Omental fat pad (tissue), 4 donors: ENCODE measurements around the gene UBR1. TPM values are rescaled to one million over a fixed set of nuclear protein-coding genes. Genes with fewer than 3 reads are reported as not detected.

Experiments
- ATAC-seq: fragments of 150-250 bp; one replicate; pipeline ENCODE4 v1.9.1; 2016; ENCODE audit warnings: mild to moderate bottlenecking, moderate library complexity; ENCODE audit not compliant: low FRiP score
- DNase-seq: peaks from one replicate; pipeline ENCODE4 v3.0.0-alpha.2; 2019; ENCODE audit warnings: low spot score
- total RNA-seq, 4 donors: library from RNA; depleted of rRNA; stranded (reverse); fragments of >200 nt; gene quantifications; one replicate each; pipeline ENCODE4 v1.1.0, GENCODE V29; 2016
- TF ChIP-seq, protein P1 (sequence below), 3 donors: fragments of 450-650 bp; IDR thresholded peaks; one replicate each; pipeline ENCODE4 v1.5.1; 2016 to 2017; ENCODE audit warnings: antibody characterized with exemption in 3 of 3, mild to moderate bottlenecking in 3 of 3, moderate library complexity in 2 of 3

Gene UBR1
- total RNA-seq, 4 donors from 2014 or later = 37.3 to 45.7 (median 43.5) TPM

DNA sequence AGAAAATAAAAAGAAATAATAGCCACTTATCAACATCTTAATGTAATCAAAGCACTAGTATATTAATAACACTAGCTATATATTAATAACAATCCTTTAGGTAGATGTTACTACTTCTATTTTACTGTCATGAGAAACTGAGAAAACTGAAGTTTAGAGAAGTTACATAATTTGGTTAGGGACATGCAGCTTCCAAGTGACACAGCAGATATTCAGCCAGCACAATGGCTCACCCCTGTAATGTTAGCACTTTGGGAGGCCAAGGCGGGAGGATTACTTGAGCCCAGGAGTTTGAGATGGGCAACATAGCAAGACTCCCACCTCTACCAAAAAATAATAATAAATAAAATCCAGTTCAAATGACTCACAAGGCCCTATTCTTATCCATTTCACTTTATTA, 1.9 kb upstream of the UBR1 start:
- DNase-seq = no peak
- no peak for ATAC-seq
- TF ChIP-seq, protein P1, sequence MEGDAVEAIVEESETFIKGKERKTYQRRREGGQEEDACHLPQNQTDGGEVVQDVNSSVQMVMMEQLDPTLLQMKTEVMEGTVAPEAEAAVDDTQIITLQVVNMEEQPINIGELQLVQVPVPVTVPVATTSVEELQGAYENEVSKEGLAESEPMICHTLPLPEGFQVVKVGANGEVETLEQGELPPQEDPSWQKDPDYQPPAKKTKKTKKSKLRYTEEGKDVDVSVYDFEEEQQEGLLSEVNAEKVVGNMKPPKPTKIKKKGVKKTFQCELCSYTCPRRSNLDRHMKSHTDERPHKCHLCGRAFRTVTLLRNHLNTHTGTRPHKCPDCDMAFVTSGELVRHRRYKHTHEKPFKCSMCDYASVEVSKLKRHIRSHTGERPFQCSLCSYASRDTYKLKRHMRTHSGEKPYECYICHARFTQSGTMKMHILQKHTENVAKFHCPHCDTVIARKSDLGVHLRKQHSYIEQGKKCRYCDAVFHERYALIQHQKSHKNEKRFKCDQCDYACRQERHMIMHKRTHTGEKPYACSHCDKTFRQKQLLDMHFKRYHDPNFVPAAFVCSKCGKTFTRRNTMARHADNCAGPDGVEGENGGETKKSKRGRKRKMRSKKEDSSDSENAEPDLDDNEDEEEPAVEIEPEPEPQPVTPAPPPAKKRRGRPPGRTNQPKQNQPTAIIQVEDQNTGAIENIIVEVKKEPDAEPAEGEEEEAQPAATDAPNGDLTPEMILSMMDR (IDR thresholded peaks at IDR 0.05) = no peak

DNA sequence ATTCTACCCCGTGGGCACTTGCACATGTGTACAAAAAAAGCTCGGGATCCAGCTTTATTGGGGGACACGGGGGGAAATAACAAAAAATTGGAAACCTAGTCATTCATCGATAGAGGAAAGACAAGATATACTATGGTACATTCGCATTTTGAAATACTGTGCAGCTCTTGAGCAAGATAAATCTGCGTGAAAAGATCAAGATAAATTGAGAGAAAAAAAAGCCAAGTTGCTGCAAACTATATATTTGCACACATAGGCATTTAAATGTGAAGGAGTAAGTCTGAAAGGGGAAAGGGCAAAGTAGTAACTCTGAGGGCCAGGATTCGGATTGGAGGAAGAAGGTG, 620 bp upstream of the UBR1 start:
- ATAC-seq = no peak
- DNase-seq = no peak
- TF ChIP-seq, protein P1 (IDR thresholded peaks at IDR 0.05) = no peak

DNA sequence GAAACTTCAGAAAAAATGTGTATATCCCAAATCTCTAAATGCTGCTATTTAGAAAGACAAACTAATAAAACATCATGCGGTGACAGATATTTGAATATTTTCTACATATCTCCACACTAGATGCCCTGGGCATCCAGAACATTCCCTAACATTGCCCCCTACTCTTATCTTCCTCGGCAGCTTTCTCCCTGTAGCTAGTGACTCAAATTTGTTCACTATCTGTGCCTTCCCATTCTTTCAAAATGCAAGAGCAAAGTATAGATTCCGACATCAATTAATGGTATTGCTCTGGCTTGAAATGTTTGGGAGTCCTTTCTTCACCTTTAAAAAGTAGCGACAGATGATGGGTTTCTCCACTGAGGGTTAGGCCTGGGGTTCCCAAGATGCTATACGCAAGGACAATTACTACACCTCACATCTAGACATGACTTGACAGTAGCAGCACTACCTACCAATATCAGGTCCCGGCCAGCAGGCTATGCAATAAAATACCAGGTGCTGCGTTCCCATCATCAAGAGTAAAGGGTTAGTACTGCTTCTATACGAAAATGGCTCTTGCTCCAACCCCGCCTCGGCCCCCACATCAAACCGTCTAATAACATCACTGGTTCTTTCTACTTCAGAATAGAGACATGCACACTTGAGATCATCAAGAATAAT, 631 bp downstream of the UBR1 start:
- TF ChIP-seq, protein P1 (IDR thresholded peaks at IDR 0.05) = no peak
- DNase-seq (peak; percentile 27), ATAC-seq (peak; percentile 28)

DNA sequence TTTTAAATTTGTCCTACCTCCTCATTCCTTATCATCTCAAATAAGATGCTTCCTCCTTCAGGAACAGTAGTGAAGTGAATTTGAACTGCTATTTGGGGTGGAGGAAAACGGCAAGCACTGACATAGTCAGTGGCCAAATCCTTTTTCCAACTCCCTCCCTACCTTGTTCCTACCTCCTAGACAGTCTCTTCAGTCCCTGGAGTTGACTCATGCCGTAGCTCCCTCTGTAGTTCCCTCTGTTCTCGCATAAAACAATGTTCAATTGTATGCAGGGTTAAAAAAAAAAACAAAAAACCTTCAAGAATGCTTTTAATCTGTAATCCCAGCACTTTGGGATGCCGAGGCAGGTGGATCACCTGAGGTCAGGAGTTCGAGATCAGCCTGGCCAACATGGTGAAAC, 1.4 kb downstream of the UBR1 start:
- TF ChIP-seq, protein P1 (IDR thresholded peaks at IDR 0.05) = no peak
- ATAC-seq (no peak), DNase-seq (no peak)

DNA sequence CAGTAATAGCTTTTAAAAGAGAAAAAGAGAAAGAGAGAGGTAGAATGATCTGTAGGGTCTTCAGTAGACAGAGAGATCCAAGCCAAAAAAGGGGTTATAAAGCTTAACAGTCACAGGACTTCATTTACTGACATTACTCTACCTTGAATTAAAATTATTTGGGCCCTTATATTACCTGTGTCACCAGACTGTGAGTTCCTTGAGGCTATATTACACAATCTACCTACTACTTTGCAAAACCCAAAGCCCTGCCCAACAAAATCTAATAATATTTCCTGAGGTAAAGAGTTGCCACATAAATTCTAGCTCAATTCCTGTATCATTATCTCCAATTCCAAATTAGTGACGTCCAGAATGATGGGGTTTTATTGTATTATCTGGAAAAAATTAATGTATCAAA, 1.9 kb downstream of the UBR1 start:
- TF ChIP-seq, protein P1 (IDR thresholded peaks at IDR 0.05) = no peak
- no peak for DNase-seq
- no peak for ATAC-seq

DNA sequence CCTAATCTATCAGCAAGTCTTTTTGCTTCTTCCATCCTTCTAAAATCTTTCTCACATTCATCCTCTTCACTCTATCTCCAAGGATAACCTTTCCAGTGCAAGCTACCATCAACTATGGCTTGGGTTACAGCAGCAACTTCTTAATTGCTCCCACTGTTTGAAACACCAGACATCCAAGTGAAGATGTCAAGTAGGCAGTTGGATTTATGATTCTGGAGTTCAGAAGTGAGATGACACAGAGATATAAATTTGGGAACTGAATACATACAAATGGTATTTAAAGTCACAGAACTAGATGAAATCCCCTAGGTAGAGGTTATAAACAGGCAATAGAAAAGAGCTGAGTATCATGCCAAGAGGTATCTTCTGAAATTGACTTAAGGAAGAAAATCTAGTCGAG, 3.7 kb downstream of the UBR1 start:
- no peak for ATAC-seq
- no peak for DNase-seq
- TF ChIP-seq, protein P1 (IDR thresholded peaks at IDR 0.05) = no peak

DNA sequence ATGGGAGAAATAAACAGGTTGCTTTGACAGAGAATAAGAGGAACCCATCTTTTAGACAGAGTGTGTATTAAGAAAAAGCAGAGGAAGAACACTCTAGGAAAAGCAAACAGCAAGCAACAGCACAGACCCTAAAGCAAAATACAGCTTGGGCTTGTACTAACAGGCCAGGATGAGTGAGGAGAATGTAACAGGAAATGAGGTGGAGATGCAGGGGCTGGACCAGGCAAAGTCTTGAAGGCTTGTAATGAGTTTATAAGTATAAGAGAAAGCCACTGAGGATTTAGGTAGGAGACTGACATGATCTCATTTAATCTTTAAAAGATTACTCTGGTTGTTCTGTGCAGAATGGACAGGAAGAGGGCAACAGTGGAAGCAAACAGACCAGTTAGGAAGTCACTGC, 4.9 kb downstream of the UBR1 start:
- no peak for DNase-seq
- no peak for ATAC-seq
- TF ChIP-seq, protein P1 (IDR thresholded peaks at IDR 0.05) = no peak
